RWPE2 (cell line): ENCODE data around the gene DNAI1.

Experiments
- ATAC-seq: fragments of 200-7000 bp; cut with Tn5 transposase; 3 replicates; pipeline ENCODE4 v1.9.1; 2021; ENCODE audit warnings: low read depth
- DNase-seq: peaks from one replicate; pipeline ENCODE4 v3.0.0-alpha.2; 2020; ENCODE audit warnings: low spot score
- H3K27ac ChIP-seq: fragments of 450-650 bp; 2 replicates; pipeline ENCODE4 v1.5.1; 2017; ENCODE audit warnings: mild to moderate bottlenecking; ENCODE audit not compliant: poor library complexity, severe bottlenecking
- H3K27me3 ChIP-seq: fragments of 250-450 bp; sonication (Bioruptor Pico); 2 replicates; pipeline ENCODE4 v1.5.1; 2021; ENCODE audit warnings: mild to moderate bottlenecking, moderate library complexity; ENCODE audit not compliant: insufficient read depth, poor library complexity, severe bottlenecking
- H3K36me3 ChIP-seq: fragments of 250-450 bp; sonication (Bioruptor Pico); 2 replicates; pipeline ENCODE4 v1.5.1; 2020; ENCODE audit warnings: low read depth, mild to moderate bottlenecking, moderate library complexity
- H3K4me1 ChIP-seq: fragments of 250-450 bp; sonication (Bioruptor Pico); 2 replicates; pipeline ENCODE4 v1.5.1; 2021; ENCODE audit warnings: mild to moderate bottlenecking, moderate library complexity; ENCODE audit not compliant: insufficient read depth, poor library complexity, severe bottlenecking
- H3K4me3 ChIP-seq: fragments of 250-450 bp; sonication (Bioruptor Pico); 2 replicates; pipeline ENCODE4 v1.5.1; 2021; ENCODE audit warnings: mild to moderate bottlenecking, moderate library complexity; ENCODE audit not compliant: severe bottlenecking
- H3K9me3 ChIP-seq: fragments of 250-450 bp; sonication (Bioruptor Pico); 2 replicates; pipeline ENCODE4 v1.5.1; 2021; ENCODE audit warnings: mild to moderate bottlenecking, moderate library complexity; ENCODE audit not compliant: severe bottlenecking
- CTCF ChIP-seq: fragments of 450-650 bp; IDR thresholded peaks from one replicate; pipeline ENCODE4 v1.5.1; 2017; ENCODE audit warnings: mild to moderate bottlenecking, moderate library complexity; ENCODE audit not compliant: poor library complexity, severe bottlenecking

The DNAI1 gene

GRCh38 chr9:34502891-34503290, 44.3 kb downstream of the DNAI1 start:
- Histone ChIP-seq H3K27ac (no peak overlapping the region), H3K4me1 (no peaks in the 10 kb centered on the region), H3K27me3 (no peaks in the 10 kb centered on the region), H3K36me3 (no peaks in the 10 kb centered on the region), H3K4me3 (no peak overlapping the region), H3K9me3 (no peaks in the 10 kb centered on the region)
- DNase-seq: no peak
- ATAC-seq: no peak
- TF ChIP-seq CTCF: no peak

DNA sequence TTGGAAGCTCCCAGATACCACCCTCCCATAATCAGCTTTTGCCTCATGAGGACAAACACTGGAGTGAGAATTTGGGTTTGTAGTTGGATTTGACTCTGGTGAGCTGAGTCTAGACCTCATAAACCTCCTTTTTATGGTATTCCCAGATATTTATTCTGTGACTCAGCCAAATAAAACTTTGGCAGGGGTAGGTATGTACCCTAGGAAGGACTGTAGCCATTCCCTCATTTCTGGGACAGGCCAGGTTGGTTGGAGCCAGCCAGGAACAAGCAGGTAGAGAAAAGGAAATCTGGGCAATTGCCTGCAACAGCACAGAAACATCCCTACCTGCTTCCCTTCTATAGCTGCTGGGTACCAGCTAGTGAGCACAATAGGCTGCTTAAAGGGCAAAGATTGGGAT, 44.8 kb downstream of the DNAI1 start:
- H3K27me3 ChIP-seq: no peaks in the 10 kb centered on the region
- H3K9me3 ChIP-seq: no peaks in the 10 kb centered on the region
- no peaks in the 10 kb centered on the region for H3K4me1 ChIP-seq
- H3K36me3 ChIP-seq: no peaks in the 10 kb centered on the region
- TF ChIP-seq CTCF: no peak
- H3K27ac ChIP-seq: no peak overlapping the region
- DNase-seq (peak; percentile 5), ATAC-seq (peak; percentile 43; the same call in 1 of the 3 replicates)
- H3K4me3 ChIP-seq: no peak overlapping the region

GRCh38 chr9:34505370-34506120, 46.9 kb downstream of the DNAI1 start:
- Histone ChIP-seq H3K4me1 (no peaks in the 10 kb centered on the region), H3K27me3 (no peaks in the 10 kb centered on the region), H3K4me3 (no peak overlapping the region), H3K9me3 (no peaks in the 10 kb centered on the region), H3K27ac (no peak overlapping the region), H3K36me3 (no peaks in the 10 kb centered on the region)
- ATAC-seq (no peak), DNase-seq (peak; percentile 20)
- no peak for TF ChIP-seq CTCF

DNA sequence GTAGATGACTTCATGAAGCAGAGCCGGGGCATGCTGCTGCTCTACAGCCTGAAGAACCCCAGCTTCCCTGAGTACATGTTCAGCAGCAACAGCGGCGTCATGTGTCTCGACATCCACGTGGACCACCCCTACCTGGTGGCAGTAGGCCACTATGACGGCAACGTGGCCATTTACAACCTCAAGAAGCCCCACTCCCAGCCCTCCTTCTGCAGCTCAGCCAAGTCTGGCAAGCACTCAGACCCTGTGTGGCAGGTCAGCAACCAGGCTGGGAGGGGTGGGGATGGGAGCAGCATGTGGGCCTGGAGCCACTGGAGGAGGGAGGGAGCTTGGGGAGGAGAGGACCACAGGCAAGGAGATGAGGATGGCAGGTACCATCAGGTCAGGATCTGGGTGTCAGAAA, 48.0 kb downstream of the DNAI1 start:
- Histone ChIP-seq H3K4me3 (no peak overlapping the region), H3K4me1 (no peaks in the 10 kb centered on the region), H3K27ac (no peak overlapping the region), H3K27me3 (no peaks in the 10 kb centered on the region), H3K9me3 (no peaks in the 10 kb centered on the region), H3K36me3 (no peaks in the 10 kb centered on the region)
- DNase-seq: peak; percentile 23
- no peak for ATAC-seq
- TF ChIP-seq CTCF: no peak

DNA sequence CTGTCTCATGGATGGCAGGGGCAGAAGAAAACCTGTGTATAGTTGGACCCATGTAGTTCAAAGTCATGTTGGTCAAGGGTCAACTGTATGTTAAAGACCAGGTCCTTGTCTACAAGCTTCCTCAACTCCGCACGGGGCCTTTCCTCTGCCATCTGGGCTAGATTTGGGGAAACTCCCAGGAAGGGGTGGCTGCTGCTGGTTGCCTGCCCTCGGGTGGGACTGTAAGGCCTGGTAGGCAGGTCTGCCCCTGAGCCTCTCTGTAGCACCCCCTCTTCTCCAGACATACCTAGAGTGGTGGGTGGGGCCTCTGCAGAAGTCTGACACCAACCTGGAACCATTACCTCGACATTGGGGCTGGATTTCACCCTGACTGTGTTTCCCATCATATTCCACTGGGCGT, 49.0 kb downstream of the DNAI1 start:
- Histone ChIP-seq H3K36me3 (no peaks in the 10 kb centered on the region), H3K27ac (no peak overlapping the region), H3K4me3 (no peak overlapping the region), H3K9me3 (no peaks in the 10 kb centered on the region), H3K27me3 (no peaks in the 10 kb centered on the region), H3K4me1 (no peaks in the 10 kb centered on the region)
- no peak for TF ChIP-seq CTCF
- peak; percentile 26 for DNase-seq
- no peak for ATAC-seq
